PC-9 (cell line): ENCODE results near the gene ZDHHC11. TPM values are rescaled to one million over a fixed set of nuclear protein-coding genes. Genes with fewer than 3 reads are reported as not detected.

ENCODE experiments used
- Bru-seq: library from RNA; stranded (reverse); fragments of 400-500 nt; gene quantifications from one replicate; lab custom pipeline; 2021; lab: Mats Ljungman, UMichigan
- BruChase-seq, 2 experiments: library from RNA; stranded (reverse); fragments of 400-500 nt; gene quantifications; one replicate each; lab custom pipeline; 2021; lab: Mats Ljungman, UMichigan
- BruUV-seq: library from RNA; stranded (reverse); fragments of 400-500 nt; replicated peaks from 2 replicates; lab custom pipeline; 2021; lab: Mats Ljungman, UMichigan
- CTCF ChIA-PET: fragments of 300-600 bp; sonication (Branson Sonifier 250); formaldehyde crosslinking; loops from one replicate; lab custom pipeline; 2022; ENCODE audit warnings: antibody characterized with exemption; lab: Charles Lee
- POLR2A ChIA-PET: fragments of 300-600 bp; sonication (Branson Sonifier 250); formaldehyde crosslinking; loops from one replicate; lab custom pipeline; 2022; ENCODE audit warnings: antibody characterized with exemption; ENCODE audit not compliant: unreplicated experiment; lab: Charles Lee
- DNase-seq, 2 experiments: peaks; one replicate each; pipeline versions ENCODE4 v3.0.0 to v3.0.0-alpha.2; 2015 to 2022; ENCODE audit warnings: mixed read lengths in 1 of 2
- H2AFZ ChIP-seq: fragments of 200-600 bp; sonication (generic); 2 replicates; pipeline ENCODE4 v1.8.1; 2017; ENCODE audit warnings: antibody characterized with exemption
- H3F3A ChIP-seq: fragments of 200-600 bp; sonication (generic); 2 replicates; pipeline ENCODE4 v1.8.1; 2017; ENCODE audit warnings: antibody characterized with exemption, mild to moderate bottlenecking, low read depth; ENCODE audit not compliant: insufficient read depth
- H3K27ac ChIP-seq: fragments of 200-600 bp; sonication (generic); 2 replicates; pipeline ENCODE4 v1.6.1; 2016; ENCODE audit warnings: mixed run types
- H3K27me3 ChIP-seq: fragments of 200-600 bp; sonication (generic); 2 replicates; pipeline ENCODE4 v1.6.1; 2016; ENCODE audit warnings: low read depth, mixed run types; ENCODE audit not compliant: insufficient read depth
- H3K36me3 ChIP-seq: fragments of 200-600 bp; sonication (generic); 2 replicates; pipeline ENCODE4 v1.6.1; 2016; ENCODE audit warnings: low read depth, mixed run types
- H3K4me1 ChIP-seq: fragments of 200-600 bp; sonication (generic); replicated peaks from 2 replicates; pipeline ENCODE4 v1.6.1; 2016; ENCODE audit warnings: mixed run types; ENCODE audit not compliant: insufficient read depth
- H3K4me2 ChIP-seq: fragments of 200-600 bp; sonication (generic); 2 replicates; pipeline ENCODE4 v1.6.1; 2017; ENCODE audit warnings: mixed run types
- H3K4me3 ChIP-seq: fragments of 200-600 bp; sonication (generic); 2 replicates; pipeline ENCODE4 v1.6.1; 2016; ENCODE audit warnings: mixed run types
- H3K79me2 ChIP-seq: fragments of 200-600 bp; sonication (generic); 2 replicates; pipeline ENCODE4 v1.6.1; 2017; ENCODE audit warnings: low read depth, mixed run types
- H3K9me2 ChIP-seq: fragments of 200-600 bp; sonication (generic); 2 replicates; pipeline ENCODE4 v1.8.1; 2017; ENCODE audit warnings: mild to moderate bottlenecking; ENCODE audit not compliant: insufficient read depth
- H3K9me3 ChIP-seq: fragments of 200-600 bp; sonication (generic); 2 replicates; pipeline ENCODE4 v1.8.1; 2016; ENCODE audit warnings: low read depth; ENCODE audit not compliant: insufficient read depth
- H4K20me1 ChIP-seq: fragments of 200-600 bp; sonication (generic); 2 replicates; pipeline ENCODE4 v1.8.1; 2017; ENCODE audit not compliant: insufficient read depth
- EZH2 ChIP-seq: fragments of 200-600 bp; sonication (generic); IDR thresholded peaks from 2 replicates; pipeline ENCODE4 v1.8.0; 2017; ENCODE audit warnings: antibody characterized with exemption, low read depth
- intact Hi-C: fragments of 100-400 bp; cut with micrococcal nuclease; formaldehyde crosslinking; loops from one replicate; pipeline ENCODE4 v1.10.0; 2022; ENCODE audit not compliant: unreplicated experiment
- long read RNA-seq: library from polyadenylated mRNA; stranded (forward); transcript quantifications from one replicate; pipeline ENCODE4 v2.0.0, GENCODE V29; 2022
- total RNA-seq: library from RNA; stranded (reverse); gene quantifications from 2 replicates; pipeline ENCODE4 v1.2.3, GENCODE V29; 2021
- TF ChIP-seq, protein P1 (sequence below): fragments of 200-600 bp; sonication (generic); conservative IDR thresholded peaks from 2 replicates; pipeline ENCODE4 v1.6.1; 2017; ENCODE audit warnings: mixed run types, antibody characterized with exemption, mild to moderate bottlenecking, moderate library complexity

The ZDHHC11 gene, protein sequence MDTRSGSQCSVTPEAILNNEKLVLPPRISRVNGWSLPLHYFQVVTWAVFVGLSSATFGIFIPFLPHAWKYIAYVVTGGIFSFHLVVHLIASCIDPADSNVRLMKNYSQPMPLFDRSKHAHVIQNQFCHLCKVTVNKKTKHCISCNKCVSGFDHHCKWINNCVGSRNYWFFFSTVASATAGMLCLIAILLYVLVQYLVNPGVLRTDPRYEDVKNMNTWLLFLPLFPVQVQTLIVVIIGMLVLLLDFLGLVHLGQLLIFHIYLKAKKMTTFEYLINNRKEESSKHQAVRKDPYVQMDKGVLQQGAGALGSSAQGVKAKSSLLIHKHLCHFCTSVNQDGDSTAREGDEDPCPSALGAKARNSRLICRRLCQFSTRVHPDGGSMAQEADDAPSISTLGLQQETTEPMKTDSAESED
- 13.1 and 19.1 TPM in 2 replicates for total RNA-seq
- percentile 31 among the genes with signal in this experiment for Bru-seq, nascent RNA
- BruChase-seq, experiment 1, labeled RNA remaining after a 2-hour chase = percentile 49 among the genes with signal in this experiment
- BruChase-seq, experiment 2, labeled RNA remaining after a 6-hour chase = percentile 46 among the genes with signal in this experiment
- long read RNA-seq, partial matches to known transcripts = 1 of 8 reads
- long read RNA-seq, other reads (novel, unspliced or antisense) = 7 of 8 reads

DNA sequence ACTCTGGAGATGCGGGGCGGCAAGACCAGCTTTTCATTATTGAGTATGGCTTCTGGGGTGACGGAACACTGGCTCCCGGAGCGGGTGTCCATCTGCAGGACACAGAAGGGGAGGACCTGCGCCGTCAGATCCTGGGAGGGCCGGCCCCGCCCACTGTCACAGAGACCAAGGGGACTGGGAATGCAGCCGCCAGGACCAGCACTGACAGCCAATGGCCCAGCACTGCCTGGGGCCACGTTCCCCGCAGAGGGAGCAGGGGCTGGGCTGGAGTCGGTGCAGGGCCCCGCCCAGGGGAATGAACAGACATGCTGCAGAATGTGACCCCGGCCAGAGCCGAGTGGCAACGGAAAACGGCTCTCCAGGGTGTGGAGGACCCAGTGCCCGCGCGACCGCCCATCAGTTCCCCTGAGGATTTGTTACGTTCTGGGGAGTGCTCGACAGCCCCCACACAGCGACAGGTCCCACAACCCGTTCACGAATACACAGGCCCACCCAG, at the start of gene ZDHHC11:
ZDHHC11 (minus strand) TSS at position 476 of the 496 bp plus-strand sequence; CDS start at position 92, 384 bp downstream.
- BruUV-seq = no TSS peak
- intact Hi-C loops = no loop called here

DNA sequence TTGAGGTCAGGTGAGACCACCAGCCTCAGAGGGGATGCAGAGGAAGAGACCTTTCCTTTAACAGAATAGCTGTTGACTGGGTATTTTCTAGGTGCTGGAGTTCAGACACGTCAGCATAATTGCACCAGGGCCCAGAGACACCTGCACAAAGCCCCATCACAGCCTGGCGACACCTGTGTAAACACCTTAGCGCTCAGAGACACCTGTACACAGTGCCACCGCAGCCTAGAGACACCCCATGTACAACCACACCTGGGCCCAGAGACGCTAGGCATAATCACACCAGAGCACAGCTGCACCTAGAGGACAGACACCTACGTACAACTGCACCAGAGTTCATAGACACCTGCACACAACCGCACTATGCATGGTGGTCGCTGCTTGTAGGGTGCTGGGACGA, 42.9 kb upstream of the ZDHHC11 start:
- H3K4me1 ChIP-seq = peaks cover 18% of the 10 kb centered on the region
- H4K20me1 ChIP-seq = no peaks in the 10 kb centered on the region; the same call in 1 of the 2 replicates
- H3K9me2 ChIP-seq = no peaks in the 10 kb centered on the region
- intact Hi-C loops = loop anchor here (5.0 kb wide), 1 partner anchor 281 kb away; the partner anchor contains the start of gene CEP72
- CTCF ChIA-PET = no interaction called here
- peak overlapping the region; percentile 98 for H3K4me2 ChIP-seq
- H3K79me2 ChIP-seq = peaks cover 59% of the 10 kb centered on the region
- H3K4me3 ChIP-seq = peak overlapping the region; percentile 64
- H3K27me3 ChIP-seq = no peaks in the 10 kb centered on the region
- POLR2A ChIA-PET = no interaction called here
- TSS peak; percentile 61 for BruUV-seq
- peaks cover 19% of the 10 kb centered on the region for H3K36me3 ChIP-seq
- peak overlapping the region; percentile 79 for H2AFZ ChIP-seq
- H3K27ac ChIP-seq = no peak overlapping the region
- no peak for TF ChIP-seq EZH2
- TF ChIP-seq, protein P1, sequence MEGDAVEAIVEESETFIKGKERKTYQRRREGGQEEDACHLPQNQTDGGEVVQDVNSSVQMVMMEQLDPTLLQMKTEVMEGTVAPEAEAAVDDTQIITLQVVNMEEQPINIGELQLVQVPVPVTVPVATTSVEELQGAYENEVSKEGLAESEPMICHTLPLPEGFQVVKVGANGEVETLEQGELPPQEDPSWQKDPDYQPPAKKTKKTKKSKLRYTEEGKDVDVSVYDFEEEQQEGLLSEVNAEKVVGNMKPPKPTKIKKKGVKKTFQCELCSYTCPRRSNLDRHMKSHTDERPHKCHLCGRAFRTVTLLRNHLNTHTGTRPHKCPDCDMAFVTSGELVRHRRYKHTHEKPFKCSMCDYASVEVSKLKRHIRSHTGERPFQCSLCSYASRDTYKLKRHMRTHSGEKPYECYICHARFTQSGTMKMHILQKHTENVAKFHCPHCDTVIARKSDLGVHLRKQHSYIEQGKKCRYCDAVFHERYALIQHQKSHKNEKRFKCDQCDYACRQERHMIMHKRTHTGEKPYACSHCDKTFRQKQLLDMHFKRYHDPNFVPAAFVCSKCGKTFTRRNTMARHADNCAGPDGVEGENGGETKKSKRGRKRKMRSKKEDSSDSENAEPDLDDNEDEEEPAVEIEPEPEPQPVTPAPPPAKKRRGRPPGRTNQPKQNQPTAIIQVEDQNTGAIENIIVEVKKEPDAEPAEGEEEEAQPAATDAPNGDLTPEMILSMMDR = no peak
- no peak for DNase-seq
- H3F3A ChIP-seq = no peaks in the 10 kb centered on the region; the same call in 1 of the 2 replicates
- no peaks in the 10 kb centered on the region for H3K9me3 ChIP-seq

More for the DNA sequence above, at the start of gene ZDHHC11:
- Histone ChIP-seq H3K36me3 (no peaks in the 10 kb centered on the region), H3K27ac (no peak within 1 kb of the TSS), H3K4me1 (no peaks in the 10 kb centered on the region), H4K20me1 (no peaks in the 10 kb centered on the region), H3K9me2 (no peaks in the 10 kb centered on the region), H3K27me3 (peaks cover 35% of the 10 kb centered on the region), H3F3A (no peaks in the 10 kb centered on the region), H3K79me2 (no peaks in the 10 kb centered on the region), H3K4me2 (no peak within 1 kb of the TSS), H3K9me3 (no peaks in the 10 kb centered on the region), H2AFZ (no peak within 1 kb of the TSS), H3K4me3 (no peak within 1 kb of the TSS)
- ChIA-PET CTCF (no interaction called here), POLR2A (no interaction called here)
- peak in 1 of 2 experiments; percentile 92 for DNase-seq
- TF ChIP-seq, protein P1 = no peak
- TF ChIP-seq EZH2 = no peak

DNA sequence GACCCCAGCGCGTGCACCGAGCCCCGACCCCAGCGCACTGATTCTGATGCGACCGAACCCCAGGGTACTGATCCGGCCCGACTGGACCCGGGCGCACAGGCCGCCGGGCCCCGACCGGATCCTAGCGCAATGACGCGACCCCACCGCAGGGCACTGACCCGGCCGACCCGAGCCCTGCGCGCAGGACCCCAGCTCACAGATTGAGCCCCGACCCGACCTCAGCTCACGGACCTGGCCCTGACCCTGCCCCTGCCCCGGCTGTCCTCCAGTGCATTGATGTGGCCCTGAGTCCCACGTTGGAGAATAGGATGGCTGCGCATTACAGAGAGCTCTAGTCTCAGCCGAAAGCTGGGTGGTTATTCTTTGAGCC, 42.3 kb upstream of the ZDHHC11 start:
- Histone ChIP-seq H3K79me2 (peaks cover 65% of the 10 kb centered on the region), H3K4me3 (peak overlapping the region; percentile 64), H2AFZ (peak overlapping the region; percentile 79), H3K36me3 (peaks cover 25% of the 10 kb centered on the region), H3K27ac (no peak overlapping the region), H3K9me2 (no peaks in the 10 kb centered on the region), H4K20me1 (no peaks in the 10 kb centered on the region; the same call in none of the 2 replicates), H3K4me2 (peak overlapping the region; percentile 98), H3K4me1 (peaks cover 18% of the 10 kb centered on the region), H3K27me3 (no peaks in the 10 kb centered on the region), H3K9me3 (no peaks in the 10 kb centered on the region), H3F3A (no peaks in the 10 kb centered on the region; the same call in 1 of the 2 replicates)
- CTCF ChIA-PET = interaction anchor here (0.6 to 1.4 kb wide), 4 partner anchors 224 to 576 kb away, joined by 3 to 4 read pairs (median 4); no protein-coding TSS in a partner anchor
- intact Hi-C loops = loop anchor here (5.0 kb wide), 1 partner anchor 281 kb away; the partner anchor contains the start of gene CEP72
- TF ChIP-seq, protein P1 = no peak
- TF ChIP-seq EZH2 = no peak
- POLR2A ChIA-PET = interaction anchor here (0.5 to 0.8 kb wide), 2 partner anchors 622 to 908 kb away, joined by 4 read pairs; no protein-coding TSS in a partner anchor
- DNase-seq = no peak
- no TSS peak for BruUV-seq
